ENCODE results near the gene PBX1. TPM values are rescaled to one million over a fixed set of nuclear protein-coding genes. Genes with fewer than 3 reads are reported as not detected.

The PBX1 gene
- total RNA-seq, 6 donors from 2014 or later, result 17.8 to 59.6 (median 38.3) TPM

GRCh38 chr1:164670026-164670425, 111.0 kb downstream of the PBX1 start:
- ATAC-seq (ENCODE audit: low FRiP score in 2 of 2) (no peak), DNase-seq (no peak)
- WGBS, 2 donors, result 100% methylated on average over 1 of the region's 1 CpG; no CpG with 5 or more reads in 1 of the 2 donors
- H3K27ac ChIP-seq, result no peak overlapping the region
- H3K9me3 ChIP-seq, result no peaks in the 10 kb centered on the region
- TF ChIP-seq POLR2AphosphoS5 (IDR thresholded peaks at IDR 0.05), result no peak
- H3K36me3 ChIP-seq, result no peaks in the 10 kb centered on the region
- no peak overlapping the region for H3K4me3 ChIP-seq
- no peaks in the 10 kb centered on the region for H3K27me3 ChIP-seq
- H3K4me1 ChIP-seq, result peaks cover 0 to 13% (median 4%) of the 10 kb centered on the region in 4 donors

DNA sequence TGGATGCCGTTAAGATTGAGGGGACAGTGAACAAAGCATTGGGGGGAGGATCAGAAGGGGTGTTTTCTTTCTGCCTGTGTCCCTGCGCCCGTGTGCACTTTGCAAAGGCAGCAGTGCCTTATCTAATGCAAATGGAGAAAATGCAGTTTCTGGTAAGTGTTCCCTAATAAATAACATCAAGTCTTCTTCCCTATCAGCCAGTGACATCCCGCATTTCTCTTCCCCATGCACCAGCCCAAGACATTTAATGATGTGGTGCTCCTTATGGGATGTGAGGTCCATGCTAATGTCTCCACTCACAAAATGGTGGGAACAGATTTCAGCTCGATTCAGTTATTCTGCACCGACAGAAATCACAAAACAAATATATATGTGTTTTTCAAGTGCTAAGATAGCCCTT, 111.8 kb downstream of the PBX1 start:
- H3K27me3 ChIP-seq, result no peaks in the 10 kb centered on the region
- DNase-seq, result no peak
- WGBS, 2 donors, result 81% methylated on average over 6 of the region's 6 CpGs
- H3K36me3 ChIP-seq, result no peaks in the 10 kb centered on the region
- H3K9me3 ChIP-seq, result no peaks in the 10 kb centered on the region
- H3K4me1 ChIP-seq, result peaks cover 0 to 13% (median 4%) of the 10 kb centered on the region in 4 donors
- ATAC-seq (ENCODE audit: low FRiP score in 2 of 2), result no peak
- no peak overlapping the region for H3K4me3 ChIP-seq
- H3K27ac ChIP-seq, result no peak overlapping the region
- TF ChIP-seq EP300 (IDR thresholded peaks at IDR 0.05) (no peak), POLR2A (IDR thresholded peaks at IDR 0.05) (no peak), POLR2AphosphoS5 (IDR thresholded peaks at IDR 0.05) (no peak)
- TF ChIP-seq, protein P1, sequence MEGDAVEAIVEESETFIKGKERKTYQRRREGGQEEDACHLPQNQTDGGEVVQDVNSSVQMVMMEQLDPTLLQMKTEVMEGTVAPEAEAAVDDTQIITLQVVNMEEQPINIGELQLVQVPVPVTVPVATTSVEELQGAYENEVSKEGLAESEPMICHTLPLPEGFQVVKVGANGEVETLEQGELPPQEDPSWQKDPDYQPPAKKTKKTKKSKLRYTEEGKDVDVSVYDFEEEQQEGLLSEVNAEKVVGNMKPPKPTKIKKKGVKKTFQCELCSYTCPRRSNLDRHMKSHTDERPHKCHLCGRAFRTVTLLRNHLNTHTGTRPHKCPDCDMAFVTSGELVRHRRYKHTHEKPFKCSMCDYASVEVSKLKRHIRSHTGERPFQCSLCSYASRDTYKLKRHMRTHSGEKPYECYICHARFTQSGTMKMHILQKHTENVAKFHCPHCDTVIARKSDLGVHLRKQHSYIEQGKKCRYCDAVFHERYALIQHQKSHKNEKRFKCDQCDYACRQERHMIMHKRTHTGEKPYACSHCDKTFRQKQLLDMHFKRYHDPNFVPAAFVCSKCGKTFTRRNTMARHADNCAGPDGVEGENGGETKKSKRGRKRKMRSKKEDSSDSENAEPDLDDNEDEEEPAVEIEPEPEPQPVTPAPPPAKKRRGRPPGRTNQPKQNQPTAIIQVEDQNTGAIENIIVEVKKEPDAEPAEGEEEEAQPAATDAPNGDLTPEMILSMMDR (IDR thresholded peaks at IDR 0.05), result no peak

DNA sequence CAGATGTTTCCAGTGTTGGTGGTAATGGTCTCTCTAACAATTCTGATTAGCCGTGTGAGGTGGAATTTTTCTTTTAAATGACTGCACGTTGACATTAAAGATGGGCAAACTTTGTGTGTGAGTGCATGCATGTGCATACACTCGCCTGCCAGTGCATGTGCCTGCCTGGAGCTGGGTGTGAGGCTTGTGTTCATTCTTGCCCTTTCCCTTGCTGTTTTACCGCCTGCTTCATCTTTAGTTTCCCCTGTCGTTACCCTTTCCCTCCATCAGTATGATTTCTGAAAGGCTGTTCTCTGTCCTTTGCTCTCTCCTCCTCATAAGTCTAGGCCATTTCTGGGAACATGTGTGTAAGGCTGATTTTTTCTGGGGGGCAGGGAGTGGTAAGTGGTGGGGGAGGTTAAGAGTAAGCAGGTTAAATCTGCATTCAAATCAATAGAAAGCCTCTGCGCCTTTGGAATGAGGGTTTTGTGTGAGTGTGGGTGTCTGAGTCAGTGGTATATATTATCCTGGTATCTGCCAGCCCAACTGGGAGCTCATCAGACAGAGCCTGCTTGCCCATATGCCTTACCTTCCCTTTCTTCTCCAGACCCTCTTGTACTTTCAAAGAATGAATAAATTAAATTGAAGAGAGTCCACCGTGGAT, 112.5 kb downstream of the PBX1 start:
- DNase-seq (no peak), ATAC-seq (ENCODE audit: low FRiP score in 2 of 2) (no peak)
- no peak overlapping the region for H3K4me3 ChIP-seq
- H3K27ac ChIP-seq, result no peak overlapping the region
- no peaks in the 10 kb centered on the region for H3K36me3 ChIP-seq
- no peaks in the 10 kb centered on the region for H3K9me3 ChIP-seq
- peaks cover 0 to 13% (median 4%) of the 10 kb centered on the region in 4 donors for H3K4me1 ChIP-seq
- no peaks in the 10 kb centered on the region for H3K27me3 ChIP-seq
- 81 to 83% methylated on average over 7 of the region's 7 CpGs for WGBS, 2 donors
- TF ChIP-seq POLR2AphosphoS5 (IDR thresholded peaks at IDR 0.05) (no peak), POLR2A (IDR thresholded peaks at IDR 0.05) (no peak), EP300 (IDR thresholded peaks at IDR 0.05) (no peak)
- TF ChIP-seq, protein P1 (IDR thresholded peaks at IDR 0.05), result no peak

- DNase-seq (no peak), ATAC-seq (ENCODE audit: low FRiP score in 2 of 2) (no peak)
- Histone ChIP-seq H3K4me3 (no peak overlapping the region), H3K27ac (no peak overlapping the region), H3K9me3 (no peaks in the 10 kb centered on the region), H3K27me3 (no peaks in the 10 kb centered on the region), H3K4me1 (peaks cover 0 to 11% (median 4%) of the 10 kb centered on the region in 4 donors), H3K36me3 (no peaks in the 10 kb centered on the region)
- 66 to 73% methylated on average over 7 of the region's 7 CpGs for WGBS, 2 donors
- TF ChIP-seq, protein P1 (IDR thresholded peaks at IDR 0.05), result no peak
- no peak for TF ChIP-seq EP300 (IDR thresholded peaks at IDR 0.05)
- no peak for TF ChIP-seq POLR2A (IDR thresholded peaks at IDR 0.05)
- TF ChIP-seq POLR2AphosphoS5 (IDR thresholded peaks at IDR 0.05), result no peak
Measured at GRCh38 chr1:164671966-164672571, 113.1 kb downstream of the PBX1 start.

- ATAC-seq (ENCODE audit: low FRiP score in 2 of 2), result no peak
- Histone ChIP-seq H3K27ac (no peak overlapping the region), H3K36me3 (no peaks in the 10 kb centered on the region), H3K4me3 (no peak overlapping the region), H3K9me3 (no peaks in the 10 kb centered on the region), H3K27me3 (no peaks in the 10 kb centered on the region), H3K4me1 (peaks cover 0 to 11% (median 3%) of the 10 kb centered on the region in 4 donors)
- 93 to 96% methylated on average over 3 of the region's 3 CpGs for WGBS, 2 donors
- TF ChIP-seq EP300 (IDR thresholded peaks at IDR 0.05) (no peak), POLR2AphosphoS5 (IDR thresholded peaks at IDR 0.05) (no peak), POLR2A (IDR thresholded peaks at IDR 0.05) (no peak)
- TF ChIP-seq, protein P1 (IDR thresholded peaks at IDR 0.05), result no peak
- no peak for DNase-seq
Measured at GRCh38 chr1:164672588-164672987, 113.6 kb downstream of the PBX1 start.
